GM21786 (cell line): ENCODE results near the gene ING4.

Experiments used
- ATAC-seq: cut with Tn5 transposase; IDR thresholded peaks from one replicate; pipeline ENCODE4 v1.9.1; 2021; ENCODE audit not compliant: unreplicated experiment

Gene ING4

GRCh38 chr12:6638305-6638704, 24.6 kb downstream of the ING4 start:
- no peak for ATAC-seq

GRCh38 chr12:6635856-6636531, 26.9 kb downstream of the ING4 start, which contains the start of gene LPAR5:
TSS of gene LPAR5 (minus strand) at chr12:6635959. CDS start at chr12:6621248, 14,711 bp downstream.
- ATAC-seq = peak; percentile 51

- ATAC-seq = peak; percentile 41
Measured at GRCh38 chr12:6635375-6635855, 27.5 kb downstream of the ING4 start.

- peak; percentile 50 for ATAC-seq
Measured at GRCh38 chr12:6632026-6632983, 30.6 kb downstream of the ING4 start.

GRCh38 chr12:6631549-6631961, 31.4 kb downstream of the ING4 start:
- no peak for ATAC-seq

GRCh38 chr12:6630736-6631135, 32.2 kb downstream of the ING4 start:
- no peak for ATAC-seq

GRCh38 chr12:6627616-6628015, 35.3 kb downstream of the ING4 start:
- ATAC-seq = no peak

GRCh38 chr12:6626654-6627283, 36.1 kb downstream of the ING4 start:
- ATAC-seq = no peak

GRCh38 chr12:6620885-6621274, 42.0 kb downstream of the ING4 start:
- ATAC-seq = no peak

- ATAC-seq = no peak
Measured at GRCh38 chr12:6620137-6620884, 42.6 kb downstream of the ING4 start.

GRCh38 chr12:6618483-6619225, 44.3 kb downstream of the ING4 start:
- no peak for ATAC-seq

- ATAC-seq = no peak
Measured at GRCh38 chr12:6615802-6616201, 47.1 kb downstream of the ING4 start.

GRCh38 chr12:6614513-6615172, 48.3 kb downstream of the ING4 start:
- ATAC-seq = no peak

GRCh38 chr12:6613776-6614512, 49.0 kb downstream of the ING4 start:
- ATAC-seq = no peak

- no peak for ATAC-seq
Measured at GRCh38 chr12:6613015-6613775, 49.7 kb downstream of the ING4 start.

GRCh38 chr12:6612652-6613014, 50.3 kb downstream of the ING4 start:
- no peak for ATAC-seq

GRCh38 chr12:6612247-6612646, 50.7 kb downstream of the ING4 start:
- no peak for ATAC-seq
